ENCODE data around the gene ZNF48. TPM values are rescaled to one million over a fixed set of nuclear protein-coding genes. Genes with fewer than 3 reads are reported as not detected.

Gene ZNF48
- total and polyA plus RNA-seq, 2 donors (not counting 1 experiment from before 2014, with no cell fraction given) = 3.2 to 7.3 TPM

DNA sequence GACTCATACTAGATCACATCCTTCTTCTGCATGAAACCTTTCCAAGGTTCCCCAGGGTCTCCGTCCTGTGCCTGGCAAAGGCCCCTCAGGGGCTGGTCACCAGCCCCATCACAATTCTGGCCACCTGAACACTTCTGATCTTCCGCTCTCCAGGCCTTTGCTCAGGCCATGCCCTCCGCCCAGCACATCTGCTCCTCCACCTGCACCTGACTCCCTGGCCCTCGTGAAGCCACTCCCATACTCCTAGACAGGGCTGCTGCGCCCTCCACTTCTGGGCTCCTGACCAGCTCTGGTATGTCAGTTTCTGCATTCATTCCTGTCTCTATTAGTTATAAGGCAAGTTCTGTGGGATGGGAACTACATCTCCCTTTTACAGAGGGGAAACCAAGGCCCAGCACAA is 22.5 kb upstream of the ZNF48 start:
- Histone ChIP-seq H3K4me3 (replicated peaks in 1 of 4; ENCODE audit: control extremely low read depth in 1 of 4, insufficient read depth in 1 of 4, low read depth in 3 of 4, low read length in 4 of 4) (no peak overlapping the region), H3K4me2 (ENCODE audit: extremely low read depth, insufficient read depth, low read length) (no peak overlapping the region)

DNA sequence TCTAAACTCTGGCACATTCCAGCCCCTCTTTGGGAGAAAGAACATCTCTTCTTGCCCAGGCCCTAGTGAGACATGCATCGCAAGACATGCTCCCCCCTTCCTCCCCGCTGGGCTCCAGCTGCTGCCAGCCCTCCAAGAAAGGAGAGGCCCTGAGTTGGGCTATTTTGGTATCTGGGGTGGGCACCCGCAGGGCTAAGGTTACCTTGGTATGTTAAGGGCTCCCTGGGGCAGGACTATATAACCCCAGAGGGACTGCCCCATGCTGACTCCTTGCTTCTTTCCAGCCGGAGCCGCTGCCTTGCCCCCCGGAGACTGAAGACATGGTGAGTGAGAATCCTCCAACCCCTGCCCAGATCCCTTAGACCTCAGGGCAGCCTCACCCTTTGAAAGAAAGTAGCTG is 20.7 kb upstream of the ZNF48 start, which contains the start of gene MYL11:
Gene MYL11, plus strand, starts transcription at position 265 of the 400 bp plus-strand sequence. Its CDS starts 56 bp downstream, at position 321.
- Histone ChIP-seq H3K36me3 (ENCODE audit: control insufficient read depth, insufficient read depth, low read length) (no peaks in the 10 kb centered on the region), H3K4me1 (ENCODE audit: control insufficient read depth, extremely low read depth, insufficient read depth, low read length) (peaks cover 11% of the 10 kb centered on the region), H3K4me2 (ENCODE audit: extremely low read depth, insufficient read depth, low read length) (no peak within 1 kb of the TSS), H3K27ac (ENCODE audit: insufficient read depth, low read length) (no peak within 1 kb of the TSS), H3K9me3 (ENCODE audit: control insufficient read depth, insufficient read depth, low read depth, low read length) (no peaks in the 10 kb centered on the region), H3K4me3 (replicated peaks in 1 of 4; ENCODE audit: control extremely low read depth in 1 of 4, insufficient read depth in 1 of 4, low read depth in 3 of 4, low read length in 4 of 4) (no peak within 1 kb of the TSS), H3K79me2 (ENCODE audit: control insufficient read depth, insufficient read depth, low read length) (peaks cover 7% of the 10 kb centered on the region), H3K27me3 (ENCODE audit: control insufficient read depth, insufficient read depth, low read length) (no peaks in the 10 kb centered on the region), H2AFZ (ENCODE audit: low read length) (no peak within 1 kb of the TSS), H4K20me1 (ENCODE audit: control insufficient read depth, extremely low read depth, insufficient read depth, low read length) (no peaks in the 10 kb centered on the region), H3K9ac (ENCODE audit: insufficient read depth, low read length) (no peak within 1 kb of the TSS)
- DNase-seq (ENCODE audit: low read depth in 2 of 2) = no peak
- TF ChIP-seq CTCF (conservative IDR thresholded peaks at IDR 0.05 in 1 of 2, IDR thresholded peaks at IDR 0.05 in 1 of 2; ENCODE audit: low read depth in 1 of 2, low read length in 2 of 2) = no peak
- TF ChIP-seq EZH2 (IDR thresholded peaks at IDR 0.05; ENCODE audit: low read length, missing control alignments) = no peak

More for the DNA sequence above, 22.5 kb upstream of the ZNF48 start:
- Histone ChIP-seq H3K4me1 (ENCODE audit: control insufficient read depth, extremely low read depth, insufficient read depth, low read length) (peaks cover 7% of the 10 kb centered on the region), H3K9me3 (ENCODE audit: control insufficient read depth, insufficient read depth, low read depth, low read length) (no peaks in the 10 kb centered on the region), H2AFZ (ENCODE audit: low read length) (no peak overlapping the region), H3K27me3 (ENCODE audit: control insufficient read depth, insufficient read depth, low read length) (no peaks in the 10 kb centered on the region), H3K27ac (ENCODE audit: insufficient read depth, low read length) (no peak overlapping the region), H3K79me2 (ENCODE audit: control insufficient read depth, insufficient read depth, low read length) (peaks cover 22% of the 10 kb centered on the region), H3K36me3 (ENCODE audit: control insufficient read depth, insufficient read depth, low read length) (no peaks in the 10 kb centered on the region), H4K20me1 (ENCODE audit: control insufficient read depth, extremely low read depth, insufficient read depth, low read length) (no peaks in the 10 kb centered on the region), H3K9ac (ENCODE audit: insufficient read depth, low read length) (no peak overlapping the region)
- TF ChIP-seq EZH2 (IDR thresholded peaks at IDR 0.05; ENCODE audit: low read length, missing control alignments) (no peak), CTCF (conservative IDR thresholded peaks at IDR 0.05 in 1 of 2, IDR thresholded peaks at IDR 0.05 in 1 of 2; ENCODE audit: low read depth in 1 of 2, low read length in 2 of 2) (no peak)
- DNase-seq (ENCODE audit: low read depth in 2 of 2) = no peak

DNA sequence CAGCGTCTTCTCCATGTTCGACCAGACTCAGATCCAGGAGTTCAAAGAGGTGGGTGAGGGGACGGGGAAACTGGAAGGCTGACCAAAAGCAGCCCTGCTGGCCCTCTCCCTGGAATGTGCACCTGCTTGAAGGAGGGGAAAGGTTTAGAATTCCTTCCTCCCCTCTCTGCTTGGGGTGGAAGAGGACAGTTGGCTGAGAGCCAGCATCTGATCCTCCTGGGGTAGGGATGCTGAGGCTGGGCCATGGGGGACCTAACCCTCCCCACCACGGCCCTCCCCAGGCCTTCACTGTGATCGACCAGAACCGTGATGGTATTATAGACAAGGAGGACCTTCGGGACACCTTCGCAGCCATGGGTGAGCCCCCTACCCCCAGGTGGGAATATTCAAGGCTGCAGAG is 19.4 kb upstream of the ZNF48 start:
- Histone ChIP-seq H3K79me2 (ENCODE audit: control insufficient read depth, insufficient read depth, low read length) (peaks cover 3% of the 10 kb centered on the region), H3K36me3 (ENCODE audit: control insufficient read depth, insufficient read depth, low read length) (no peaks in the 10 kb centered on the region), H3K4me3 (replicated peaks in 1 of 4; ENCODE audit: control extremely low read depth in 1 of 4, insufficient read depth in 1 of 4, low read depth in 3 of 4, low read length in 4 of 4) (no peak overlapping the region), H3K27ac (ENCODE audit: insufficient read depth, low read length) (no peak overlapping the region), H4K20me1 (ENCODE audit: control insufficient read depth, extremely low read depth, insufficient read depth, low read length) (no peaks in the 10 kb centered on the region), H2AFZ (ENCODE audit: low read length) (no peak overlapping the region), H3K27me3 (ENCODE audit: control insufficient read depth, insufficient read depth, low read length) (no peaks in the 10 kb centered on the region), H3K9ac (ENCODE audit: insufficient read depth, low read length) (no peak overlapping the region), H3K4me2 (ENCODE audit: extremely low read depth, insufficient read depth, low read length) (no peak overlapping the region), H3K9me3 (ENCODE audit: control insufficient read depth, insufficient read depth, low read depth, low read length) (no peaks in the 10 kb centered on the region), H3K4me1 (ENCODE audit: control insufficient read depth, extremely low read depth, insufficient read depth, low read length) (peaks cover 11% of the 10 kb centered on the region)
- TF ChIP-seq CTCF (conservative IDR thresholded peaks at IDR 0.05 in 1 of 2, IDR thresholded peaks at IDR 0.05 in 1 of 2; ENCODE audit: low read depth in 1 of 2, low read length in 2 of 2) (no peak), EZH2 (IDR thresholded peaks at IDR 0.05; ENCODE audit: low read length, missing control alignments) (no peak)
- DNase-seq (ENCODE audit: low read depth in 2 of 2) = no peak

All from fibroblast of lung (primary cell).